ENCODE data around the gene ACAP3.

Gene ACAP3

DNA sequence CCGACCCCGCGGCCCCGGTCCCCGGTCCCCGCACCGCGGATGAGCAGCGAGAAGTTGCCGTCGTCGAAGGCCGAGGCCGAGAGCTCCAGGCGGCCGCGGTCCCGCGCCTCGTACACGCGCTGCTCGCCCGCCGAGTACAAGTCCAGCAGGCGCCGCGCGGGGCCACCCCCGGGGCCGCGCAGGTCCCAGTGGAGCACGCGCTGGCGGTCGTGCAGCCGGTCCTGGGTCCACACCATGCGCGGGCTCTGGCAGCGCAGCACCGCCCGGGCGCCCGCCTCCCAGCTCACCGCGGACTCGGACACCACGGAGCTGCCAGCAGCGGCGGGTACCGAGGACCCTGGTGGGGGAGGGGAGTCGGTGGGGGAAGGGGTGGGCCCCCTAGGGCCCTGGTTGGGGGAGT lies 47.7 kb upstream of the ACAP3 start:
- TF ChIP-seq, protein P1, sequence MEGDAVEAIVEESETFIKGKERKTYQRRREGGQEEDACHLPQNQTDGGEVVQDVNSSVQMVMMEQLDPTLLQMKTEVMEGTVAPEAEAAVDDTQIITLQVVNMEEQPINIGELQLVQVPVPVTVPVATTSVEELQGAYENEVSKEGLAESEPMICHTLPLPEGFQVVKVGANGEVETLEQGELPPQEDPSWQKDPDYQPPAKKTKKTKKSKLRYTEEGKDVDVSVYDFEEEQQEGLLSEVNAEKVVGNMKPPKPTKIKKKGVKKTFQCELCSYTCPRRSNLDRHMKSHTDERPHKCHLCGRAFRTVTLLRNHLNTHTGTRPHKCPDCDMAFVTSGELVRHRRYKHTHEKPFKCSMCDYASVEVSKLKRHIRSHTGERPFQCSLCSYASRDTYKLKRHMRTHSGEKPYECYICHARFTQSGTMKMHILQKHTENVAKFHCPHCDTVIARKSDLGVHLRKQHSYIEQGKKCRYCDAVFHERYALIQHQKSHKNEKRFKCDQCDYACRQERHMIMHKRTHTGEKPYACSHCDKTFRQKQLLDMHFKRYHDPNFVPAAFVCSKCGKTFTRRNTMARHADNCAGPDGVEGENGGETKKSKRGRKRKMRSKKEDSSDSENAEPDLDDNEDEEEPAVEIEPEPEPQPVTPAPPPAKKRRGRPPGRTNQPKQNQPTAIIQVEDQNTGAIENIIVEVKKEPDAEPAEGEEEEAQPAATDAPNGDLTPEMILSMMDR (IDR thresholded peaks at IDR 0.05; ENCODE audit: low read depth, low read length, poor library complexity, severe bottlenecking) = no peak
- TF ChIP-seq EZH2phosphoT487 (IDR thresholded peaks at IDR 0.05; ENCODE audit: borderline replicate concordance, low read length) = no peak
- H3K4me3 ChIP-seq (ENCODE audit: low read length) = no peak overlapping the region

GRCh38 chr1:1354271-1355247 lies 46.8 kb upstream of the ACAP3 start:
- Histone ChIP-seq H3K36me3 (ENCODE audit: control insufficient read depth, low read length) (no peaks in the 10 kb centered on the region), H3K9me2 (replicated peaks; ENCODE audit: control insufficient read depth, low read length) (no peaks in the 10 kb centered on the region), H3K4me3 (ENCODE audit: low read length) (no peak overlapping the region), H3K4me2 (ENCODE audit: low read length) (no peak overlapping the region), H3K4me1 (ENCODE audit: control insufficient read depth, low read length) (no peaks in the 10 kb centered on the region), H4K20me1 (ENCODE audit: control insufficient read depth, insufficient read depth, low read depth, low read length) (no peaks in the 10 kb centered on the region), H3K27ac (ENCODE audit: low read depth, low read length) (no peak overlapping the region), H3K79me2 (ENCODE audit: control insufficient read depth, low read length) (no peaks in the 10 kb centered on the region), H3K9me3 (ENCODE audit: control insufficient read depth, insufficient read depth, low read length) (no peaks in the 10 kb centered on the region), H3F3A (ENCODE audit: control insufficient read depth, insufficient read depth) (no peaks in the 10 kb centered on the region; the same call in 1 of the 2 replicates), H3K27me3 (ENCODE audit: control insufficient read depth, low read length) (peaks cover 26% of the 10 kb centered on the region)
- TF ChIP-seq EZH2phosphoT487 (IDR thresholded peaks at IDR 0.05; ENCODE audit: borderline replicate concordance, low read length) = no peak
- TF ChIP-seq, protein P1 (IDR thresholded peaks at IDR 0.05; ENCODE audit: low read depth, low read length, poor library complexity, severe bottlenecking) = no peak

More for the DNA sequence above, 47.7 kb upstream of the ACAP3 start:
- Histone ChIP-seq H3K4me2 (ENCODE audit: low read length) (no peak overlapping the region), H3K27me3 (ENCODE audit: control insufficient read depth, low read length) (peaks cover 26% of the 10 kb centered on the region), H3K4me1 (ENCODE audit: control insufficient read depth, low read length) (no peaks in the 10 kb centered on the region), H3K27ac (ENCODE audit: low read depth, low read length) (no peak overlapping the region), H3K79me2 (ENCODE audit: control insufficient read depth, low read length) (no peaks in the 10 kb centered on the region), H4K20me1 (ENCODE audit: control insufficient read depth, insufficient read depth, low read depth, low read length) (no peaks in the 10 kb centered on the region), H3K9me2 (replicated peaks; ENCODE audit: control insufficient read depth, low read length) (no peaks in the 10 kb centered on the region), H3F3A (ENCODE audit: control insufficient read depth, insufficient read depth) (no peaks in the 10 kb centered on the region; the same call in 1 of the 2 replicates), H3K36me3 (ENCODE audit: control insufficient read depth, low read length) (no peaks in the 10 kb centered on the region), H3K9me3 (ENCODE audit: control insufficient read depth, insufficient read depth, low read length) (no peaks in the 10 kb centered on the region)

- peaks cover 3% of the 10 kb centered on the region for H3K79me2 ChIP-seq (ENCODE audit: control insufficient read depth, low read length)
- TF ChIP-seq, protein P1 (IDR thresholded peaks at IDR 0.05; ENCODE audit: low read depth, low read length, poor library complexity, severe bottlenecking) = no peak
- TF ChIP-seq EZH2phosphoT487 (IDR thresholded peaks at IDR 0.05; ENCODE audit: borderline replicate concordance, low read length) = no peak
- no peaks in the 10 kb centered on the region; the same call in 1 of the 2 replicates for H3F3A ChIP-seq (ENCODE audit: control insufficient read depth, insufficient read depth)
- no peaks in the 10 kb centered on the region for H3K9me3 ChIP-seq (ENCODE audit: control insufficient read depth, insufficient read depth, low read length)
- peaks cover 22% of the 10 kb centered on the region for H3K27me3 ChIP-seq (ENCODE audit: control insufficient read depth, low read length)
- H3K36me3 ChIP-seq (ENCODE audit: control insufficient read depth, low read length) = no peaks in the 10 kb centered on the region
- no peak overlapping the region for H3K4me3 ChIP-seq (ENCODE audit: low read length)
- H3K27ac ChIP-seq (ENCODE audit: low read depth, low read length) = no peak overlapping the region
- H3K9me2 ChIP-seq (replicated peaks; ENCODE audit: control insufficient read depth, low read length) = no peaks in the 10 kb centered on the region
- H3K4me2 ChIP-seq (ENCODE audit: low read length) = no peak overlapping the region
- H4K20me1 ChIP-seq (ENCODE audit: control insufficient read depth, insufficient read depth, low read depth, low read length) = no peaks in the 10 kb centered on the region
- H3K4me1 ChIP-seq (ENCODE audit: control insufficient read depth, low read length) = no peaks in the 10 kb centered on the region
Observed at GRCh38 chr1:1353389-1354151, 45.8 kb upstream of the ACAP3 start.

All from DOHH2 (cell line).